GM15510 (cell line): ENCODE results near the gene NR1H3.

ENCODE experiments used
- POLR2A ChIP-seq: IDR thresholded peaks from 3 replicates; pipeline ENCODE4 v1.6.1; 2011; ENCODE audit warnings: borderline replicate concordance; ENCODE audit not compliant: insufficient read length; ENCODE audit errors: extremely low read depth

NR1H3 gene

DNA sequence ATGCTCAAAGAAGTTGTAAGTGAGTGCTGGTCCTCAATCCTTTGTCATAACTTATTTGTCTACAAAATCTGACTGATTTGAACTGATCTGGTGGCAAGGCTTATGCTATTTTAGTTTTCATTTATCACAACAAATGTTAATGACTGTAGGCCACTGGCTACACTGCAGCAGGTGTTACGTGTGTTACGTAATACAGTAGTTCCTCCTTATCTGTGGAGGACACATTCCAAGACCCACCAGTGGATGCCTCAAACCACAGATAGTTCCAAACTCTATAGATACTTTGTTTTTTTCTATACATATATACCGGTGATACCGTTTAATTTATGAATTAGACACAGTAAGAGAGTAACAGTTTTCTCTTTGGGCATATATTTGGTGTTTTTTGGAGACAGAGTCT, 19.1 kb downstream of the NR1H3 start:
- no peak for TF ChIP-seq POLR2A

DNA sequence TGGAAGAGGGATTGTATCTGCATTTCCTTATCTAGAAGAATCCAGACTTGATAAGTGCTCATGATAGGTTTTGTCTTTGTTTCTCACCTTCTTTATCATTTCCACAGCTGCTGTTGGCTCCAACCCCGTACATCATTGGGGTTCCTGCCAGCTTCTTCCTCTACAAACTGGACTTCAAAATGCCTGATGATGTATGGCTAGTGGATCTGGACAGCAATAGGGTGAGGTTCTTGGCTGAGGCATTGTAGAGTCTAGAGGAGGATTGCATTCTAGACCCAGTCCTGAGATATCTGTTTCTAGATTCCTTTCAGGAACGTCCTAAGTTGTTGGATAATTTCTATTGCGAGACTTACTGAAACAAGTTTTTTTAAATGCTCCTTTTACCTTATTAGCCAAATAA, 20.3 kb downstream of the NR1H3 start:
- no peak for TF ChIP-seq POLR2A

DNA sequence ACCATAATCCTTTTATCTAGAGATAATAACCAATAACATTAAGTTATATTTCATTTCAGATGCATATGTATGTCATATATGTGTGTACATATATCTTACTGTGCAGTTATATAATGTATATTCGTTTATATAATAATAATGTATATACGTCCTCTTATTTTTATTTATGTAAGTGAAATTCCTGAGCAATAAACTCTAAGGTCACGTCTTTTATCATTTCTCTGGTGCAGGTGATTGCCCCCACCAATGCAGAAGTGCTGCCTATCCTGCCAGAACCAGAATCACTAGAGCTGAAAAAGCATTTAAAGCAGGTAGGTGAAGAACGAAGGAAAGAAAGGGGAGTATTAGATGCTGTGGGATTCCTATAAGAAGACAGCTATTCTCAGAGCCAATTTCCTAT, 21.0 kb downstream of the NR1H3 start:
- TF ChIP-seq POLR2A: no peak

DNA sequence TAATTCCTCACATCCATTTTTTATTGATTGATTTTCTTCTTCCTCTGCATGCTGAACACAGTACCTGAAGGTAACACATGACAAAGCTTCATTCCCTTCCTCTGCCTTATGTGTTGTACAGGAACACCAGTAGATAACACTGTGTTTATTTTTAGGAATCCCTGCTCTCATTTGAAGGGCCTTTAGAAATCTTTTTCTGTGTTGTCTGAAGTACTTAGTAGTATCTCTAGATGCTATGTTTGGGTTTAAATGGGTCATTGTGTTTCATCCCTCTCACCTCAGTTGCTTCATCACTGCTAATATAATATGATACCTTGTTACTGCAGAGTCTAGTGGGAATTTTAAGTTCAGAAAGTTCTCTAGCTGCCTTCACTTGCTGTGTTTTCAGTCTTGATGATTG, 22.3 kb downstream of the NR1H3 start:
- no peak for TF ChIP-seq POLR2A

DNA sequence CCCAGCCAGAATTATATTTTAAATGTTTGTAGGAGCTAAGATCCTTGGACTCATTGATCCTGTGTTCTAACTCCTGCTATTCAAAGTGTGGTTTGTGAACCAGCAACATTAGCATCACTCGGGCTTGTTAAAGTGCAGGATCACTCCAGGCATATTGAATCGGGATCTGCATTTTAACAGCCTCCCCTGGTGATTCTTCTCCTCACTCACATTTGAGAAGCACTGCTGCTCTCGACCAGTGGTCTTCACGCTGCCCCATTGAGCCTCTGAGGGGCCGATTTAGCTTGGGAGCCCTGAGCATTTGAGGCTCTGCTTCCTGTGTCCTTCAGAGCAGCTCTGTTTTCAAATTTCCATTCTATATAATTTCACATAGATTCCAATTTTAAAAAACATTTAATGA, 23.1 kb downstream of the NR1H3 start:
- TF ChIP-seq POLR2A: no peak

DNA sequence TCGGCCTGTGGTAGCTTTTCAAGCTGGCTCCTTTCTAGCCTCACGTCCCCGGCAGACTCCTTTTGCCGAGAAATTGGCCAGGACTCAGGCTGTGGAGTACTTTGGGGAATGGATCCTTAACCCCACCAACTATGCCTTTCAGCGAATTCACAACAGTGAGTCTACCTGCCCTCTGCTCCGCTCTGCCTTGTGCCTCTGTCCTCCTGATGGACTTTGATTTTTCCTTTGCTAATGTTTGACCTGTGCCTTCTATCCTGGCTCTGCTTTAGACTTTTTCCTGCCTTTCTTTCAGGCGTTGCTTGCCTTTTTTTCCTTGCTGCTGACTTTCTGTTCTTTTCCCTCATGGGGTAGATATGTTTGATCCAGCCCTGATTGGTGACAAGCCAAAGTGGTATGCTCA, 24.7 kb downstream of the NR1H3 start:
- no peak for TF ChIP-seq POLR2A

DNA sequence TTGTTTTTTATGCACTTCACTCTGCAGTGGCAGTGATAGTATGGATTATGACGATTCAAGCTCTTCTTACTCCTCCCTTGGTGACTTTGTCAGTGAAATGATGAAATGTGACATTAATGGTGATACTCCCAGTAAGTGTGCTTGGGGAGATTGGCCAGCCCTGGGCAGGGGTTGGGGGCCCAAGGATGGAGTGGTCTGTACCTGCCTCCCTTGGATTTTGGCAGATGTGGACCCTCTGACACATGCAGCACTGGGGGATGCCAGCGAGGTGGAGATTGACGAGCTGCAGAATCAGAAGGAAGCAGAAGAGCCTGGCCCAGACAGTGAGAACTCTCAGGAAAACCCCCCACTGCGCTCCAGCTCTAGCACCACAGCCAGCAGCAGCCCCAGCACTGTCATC, 26.4 kb downstream of the NR1H3 start:
- no peak for TF ChIP-seq POLR2A

DNA sequence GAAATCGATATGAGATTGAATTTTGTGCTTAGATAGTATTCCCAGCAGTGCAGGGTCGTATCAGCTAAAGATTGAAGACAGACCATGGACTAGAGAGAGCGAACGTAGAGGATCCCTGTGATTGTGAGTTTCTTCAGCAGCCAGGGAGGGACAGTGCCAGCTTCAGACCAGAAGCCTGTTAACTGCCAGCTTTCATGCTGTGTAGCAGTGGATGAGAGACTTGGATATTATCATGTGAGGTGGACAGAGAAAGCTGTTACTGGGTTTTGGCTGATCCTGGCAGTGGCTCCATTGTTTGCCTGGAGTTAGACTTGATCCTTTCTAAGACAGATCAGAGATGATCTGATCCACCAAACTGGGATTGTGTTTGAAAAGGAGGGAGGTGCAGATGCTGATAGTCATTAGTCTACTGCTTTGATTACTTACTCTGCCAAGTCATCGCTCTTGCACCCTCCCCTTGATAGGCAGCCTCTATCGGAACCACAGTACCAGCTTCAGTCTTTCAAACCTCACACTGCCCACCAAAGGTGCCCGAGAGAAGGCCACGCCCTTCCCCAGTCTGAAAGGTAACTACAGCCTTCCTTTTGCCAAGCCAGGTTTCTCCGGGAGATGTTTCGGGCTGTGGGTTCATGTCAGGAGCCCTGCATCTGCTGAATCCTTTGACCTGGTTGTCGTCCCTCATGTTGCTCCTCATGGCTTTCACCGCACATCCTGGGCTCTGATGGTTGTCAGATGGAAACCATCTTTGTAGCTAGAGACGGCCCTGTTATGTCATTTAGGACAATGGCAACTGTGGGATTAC, 28.4 kb downstream of the NR1H3 start:
- TF ChIP-seq POLR2A: no peak

DNA sequence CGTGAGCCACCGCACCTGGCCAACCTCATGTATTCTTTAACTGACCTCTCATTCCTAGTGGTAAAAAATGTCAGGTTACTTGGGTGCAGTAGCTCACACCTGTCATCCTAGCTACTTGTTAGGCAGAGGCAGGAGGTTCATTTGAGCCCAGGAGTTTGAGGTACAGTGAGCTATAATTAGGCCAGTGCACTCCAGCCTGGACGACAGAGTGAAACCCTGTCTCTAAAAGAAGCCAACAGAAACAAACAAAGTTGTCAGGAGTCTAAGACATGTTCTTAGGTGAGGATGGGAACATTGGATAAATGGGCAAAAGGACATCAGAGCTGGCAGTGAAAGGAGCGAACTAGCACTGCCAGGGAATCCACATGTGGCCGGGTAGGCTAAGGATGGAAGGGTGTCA, 30.3 kb downstream of the NR1H3 start:
- no peak for TF ChIP-seq POLR2A

DNA sequence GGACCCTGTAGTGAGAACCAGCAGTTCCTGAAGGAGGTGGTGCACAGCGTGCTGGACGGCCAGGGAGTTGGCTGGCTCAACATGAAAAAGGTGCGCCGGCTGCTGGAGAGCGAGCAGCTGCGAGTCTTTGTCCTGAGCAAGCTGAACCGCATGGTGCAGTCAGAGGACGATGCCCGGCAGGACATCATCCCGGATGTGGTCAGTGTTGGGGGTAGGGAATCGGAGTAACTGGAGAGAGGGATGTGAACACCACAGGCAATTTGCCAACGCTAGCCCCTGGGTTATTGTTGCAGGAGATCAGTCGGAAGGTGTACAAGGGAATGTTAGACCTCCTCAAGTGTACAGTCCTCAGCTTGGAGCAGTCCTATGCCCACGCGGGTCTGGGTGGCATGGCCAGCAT, 32.1 kb downstream of the NR1H3 start:
- no peak for TF ChIP-seq POLR2A

DNA sequence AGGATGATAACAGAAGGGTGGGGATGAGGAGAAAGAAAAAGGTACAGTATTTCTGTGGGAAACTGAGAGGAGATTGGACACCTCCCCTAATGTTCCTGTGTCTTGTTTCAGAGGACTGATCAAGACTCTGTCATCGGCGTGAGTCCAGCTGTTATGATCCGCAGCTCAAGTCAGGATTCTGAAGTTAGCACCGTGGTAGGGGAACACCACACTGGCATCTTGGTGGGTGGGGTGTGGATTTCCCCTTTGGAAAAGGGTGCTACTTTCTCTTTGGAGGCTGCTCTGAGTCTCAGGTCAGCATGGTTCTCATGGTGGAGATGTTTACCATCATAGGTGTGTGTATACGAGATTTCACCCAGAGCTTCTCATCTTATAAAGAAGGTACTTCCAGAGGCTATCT, 37.6 kb downstream of the NR1H3 start:
- no peak for TF ChIP-seq POLR2A

DNA sequence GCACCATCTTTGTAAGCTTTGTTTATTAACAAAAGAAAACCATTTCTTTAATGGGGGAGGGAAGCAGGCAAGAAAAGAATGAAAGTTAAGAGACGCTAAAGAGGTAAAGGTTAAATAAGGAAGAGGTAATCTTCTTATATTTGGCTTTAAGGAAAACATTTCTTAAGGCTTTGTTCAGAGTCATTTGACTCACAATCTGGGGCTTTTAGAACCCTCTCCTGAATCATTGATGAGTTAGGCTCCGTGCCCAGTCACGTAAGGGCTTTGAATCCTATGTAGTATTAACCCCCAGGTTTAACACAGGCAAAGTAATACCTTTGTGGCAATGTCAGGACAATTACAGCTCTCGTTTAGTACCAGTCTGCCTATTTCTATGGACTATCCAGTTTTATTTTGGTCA, 38.2 kb downstream of the NR1H3 start:
- TF ChIP-seq POLR2A: no peak

DNA sequence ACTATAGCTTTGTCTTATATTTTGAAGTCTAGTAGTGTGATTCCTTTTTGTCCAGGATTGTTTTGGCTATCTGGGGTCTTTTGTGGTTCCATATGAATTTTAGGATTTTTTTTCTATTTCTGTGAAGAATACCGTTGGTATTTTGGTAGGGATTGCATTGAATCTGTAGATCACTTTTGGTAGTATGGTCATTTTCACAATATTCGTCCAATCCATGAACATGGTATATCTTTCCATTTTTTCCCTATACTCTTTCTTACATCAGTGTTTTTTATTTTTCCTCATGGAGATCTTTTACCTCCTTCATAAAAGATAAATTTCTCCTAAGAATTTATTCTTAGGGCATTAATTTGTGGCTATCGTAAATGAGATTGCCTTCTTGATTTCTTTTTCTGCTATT, 41.3 kb downstream of the NR1H3 start:
- TF ChIP-seq POLR2A: no peak

DNA sequence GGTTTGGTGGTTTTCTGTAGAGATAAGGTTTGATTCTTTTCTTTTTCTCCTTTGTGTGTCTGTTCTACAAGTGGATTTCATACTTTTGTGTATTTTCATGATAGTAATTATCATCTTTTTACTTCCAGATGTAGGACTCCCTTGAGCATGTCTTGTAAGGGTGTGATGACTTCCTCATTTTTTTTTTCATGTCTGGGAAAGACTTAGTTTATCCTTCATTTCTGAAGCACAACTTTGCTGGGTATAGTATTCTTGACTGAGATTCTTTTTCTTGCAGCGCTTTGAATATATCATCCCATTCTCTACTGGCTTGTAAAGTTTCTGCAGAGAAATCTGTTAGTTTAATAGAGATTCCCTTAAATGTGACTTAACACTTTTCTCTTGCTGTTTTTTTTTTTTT, 45.1 kb downstream of the NR1H3 start:
- no peak for TF ChIP-seq POLR2A

DNA sequence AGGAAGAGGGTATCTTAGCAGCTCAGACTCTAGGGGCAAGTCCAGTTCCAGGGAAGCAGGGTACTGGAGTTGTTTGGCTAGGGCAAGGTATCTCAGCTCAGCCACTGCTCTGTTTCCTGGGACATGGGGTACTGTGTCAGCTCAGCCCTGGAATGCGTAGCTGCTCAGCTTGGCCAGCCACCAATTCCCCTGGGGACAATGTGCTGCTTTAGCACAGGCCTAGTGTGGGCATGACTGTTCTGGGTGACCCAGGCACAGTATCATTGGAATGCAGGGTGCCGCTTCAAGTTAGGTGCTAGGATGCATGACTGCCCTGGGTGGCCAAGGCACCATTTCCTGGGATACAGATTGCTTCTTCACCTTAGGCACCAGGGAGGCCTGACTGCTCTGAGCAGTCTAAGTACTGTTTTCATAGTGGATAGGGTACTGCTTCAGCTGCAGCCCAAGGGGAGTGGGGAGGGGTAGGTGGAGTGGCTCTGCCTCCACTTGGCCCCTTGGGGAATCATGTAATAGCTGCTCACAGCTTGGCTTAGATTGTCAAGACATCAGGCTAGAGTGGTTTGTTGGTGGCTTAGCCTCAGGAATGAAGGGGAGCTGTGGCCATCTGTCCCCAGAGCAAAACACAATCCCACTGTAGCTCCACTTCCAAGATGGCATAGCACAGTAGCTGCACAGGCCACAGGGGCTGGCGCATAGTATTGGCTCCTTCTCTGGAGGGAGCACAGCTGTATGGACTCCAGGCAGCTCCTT, 48.1 kb downstream of the NR1H3 start:
- TF ChIP-seq POLR2A: no peak

DNA sequence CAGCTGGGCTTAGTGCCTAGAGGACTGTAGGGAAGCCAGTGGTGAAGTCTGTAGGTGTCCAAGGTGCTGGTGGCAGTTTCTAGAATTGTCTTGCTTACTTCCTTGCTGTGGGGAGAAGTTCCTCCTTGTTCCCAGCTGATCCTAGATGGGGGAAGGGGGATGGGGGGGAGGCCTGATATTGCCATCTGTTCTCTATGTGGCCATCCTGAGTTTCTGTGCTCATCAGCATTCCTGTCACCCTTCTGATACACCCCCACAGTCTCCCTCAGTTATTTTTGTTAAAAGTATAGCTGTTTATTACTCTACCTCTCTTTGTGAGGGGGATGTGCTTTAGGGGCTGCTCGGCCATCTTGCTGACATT, 48.7 kb downstream of the NR1H3 start:
- no peak for TF ChIP-seq POLR2A
